ENCODE results near the gene ATP4B. TPM values are rescaled to one million over a fixed set of nuclear protein-coding genes. Genes with fewer than 3 reads are reported as not detected.

The ATP4B gene
- total RNA-seq, 1 donor = not detected

GRCh38 chr13:113607056-113607888, 50.7 kb downstream of the ATP4B start:
- no peak for TF ChIP-seq CTCF (IDR thresholded peaks at IDR 0.05; ENCODE audit: extremely low read depth, low read depth, low read length)
- H3K4me1 ChIP-seq (ENCODE audit: insufficient read depth, low read length) = no peaks in the 10 kb centered on the region
- DNase-seq (ENCODE audit: insufficient read length, low spot score, missing footprints) = no peak
- H3K79me2 ChIP-seq (ENCODE audit: insufficient read depth, low read length) = peaks cover 99% of the 10 kb centered on the region
- H3K27me3 ChIP-seq (ENCODE audit: insufficient read depth, low read length) = no peaks in the 10 kb centered on the region
- no peak overlapping the region for H3K4me3 ChIP-seq (ENCODE audit: insufficient read depth, low read length)
- H2AFZ ChIP-seq (ENCODE audit: low read length) = no peak overlapping the region
- peaks cover 28% of the 10 kb centered on the region for H3K36me3 ChIP-seq (ENCODE audit: insufficient read depth, low read length)
- no peak overlapping the region for H3K27ac ChIP-seq (ENCODE audit: low read depth, low read length)
- no peak overlapping the region for H3K4me2 ChIP-seq (ENCODE audit: insufficient read depth, low read length)
- H4K20me1 ChIP-seq (ENCODE audit: insufficient read depth, low read length) = peaks cover 62% of the 10 kb centered on the region
- H3K9me3 ChIP-seq (ENCODE audit: low read depth, low read length) = no peaks in the 10 kb centered on the region

- Histone ChIP-seq H3K4me3 (ENCODE audit: insufficient read depth, low read length) (no peak overlapping the region), H3K9me3 (ENCODE audit: low read depth, low read length) (no peaks in the 10 kb centered on the region), H3K79me2 (ENCODE audit: insufficient read depth, low read length) (peaks cover 99% of the 10 kb centered on the region), H4K20me1 (ENCODE audit: insufficient read depth, low read length) (peaks cover 66% of the 10 kb centered on the region), H3K4me1 (ENCODE audit: insufficient read depth, low read length) (no peaks in the 10 kb centered on the region), H2AFZ (ENCODE audit: low read length) (no peak overlapping the region), H3K36me3 (ENCODE audit: insufficient read depth, low read length) (peaks cover 15% of the 10 kb centered on the region), H3K4me2 (ENCODE audit: insufficient read depth, low read length) (no peak overlapping the region), H3K27me3 (ENCODE audit: insufficient read depth, low read length) (no peaks in the 10 kb centered on the region), H3K27ac (ENCODE audit: low read depth, low read length) (no peak overlapping the region)
- no peak for DNase-seq (ENCODE audit: insufficient read length, low spot score, missing footprints)
- TF ChIP-seq CTCF (IDR thresholded peaks at IDR 0.05; ENCODE audit: extremely low read depth, low read depth, low read length) = no peak
These were observed 52.0 kb downstream of the ATP4B start for GRCh38 chr13:113605866-113606438.

GRCh38 chr13:113605461-113605860, 52.5 kb downstream of the ATP4B start:
- H3K4me1 ChIP-seq (ENCODE audit: insufficient read depth, low read length) = no peaks in the 10 kb centered on the region
- H3K27me3 ChIP-seq (ENCODE audit: insufficient read depth, low read length) = no peaks in the 10 kb centered on the region
- H3K4me2 ChIP-seq (ENCODE audit: insufficient read depth, low read length) = no peak overlapping the region
- peaks cover 99% of the 10 kb centered on the region for H3K79me2 ChIP-seq (ENCODE audit: insufficient read depth, low read length)
- no peaks in the 10 kb centered on the region for H3K9me3 ChIP-seq (ENCODE audit: low read depth, low read length)
- no peak overlapping the region for H3K27ac ChIP-seq (ENCODE audit: low read depth, low read length)
- no peak overlapping the region for H2AFZ ChIP-seq (ENCODE audit: low read length)
- DNase-seq (ENCODE audit: insufficient read length, low spot score, missing footprints) = peak; percentile 75
- no peak for TF ChIP-seq CTCF (IDR thresholded peaks at IDR 0.05; ENCODE audit: extremely low read depth, low read depth, low read length)
- peaks cover 64% of the 10 kb centered on the region for H4K20me1 ChIP-seq (ENCODE audit: insufficient read depth, low read length)
- H3K4me3 ChIP-seq (ENCODE audit: insufficient read depth, low read length) = no peak overlapping the region
- peaks cover 15% of the 10 kb centered on the region for H3K36me3 ChIP-seq (ENCODE audit: insufficient read depth, low read length)

- no peak for TF ChIP-seq CTCF (IDR thresholded peaks at IDR 0.05; ENCODE audit: extremely low read depth, low read depth, low read length)
- Histone ChIP-seq H3K79me2 (ENCODE audit: insufficient read depth, low read length) (peaks cover 99% of the 10 kb centered on the region), H3K4me3 (ENCODE audit: insufficient read depth, low read length) (no peak overlapping the region), H3K27ac (ENCODE audit: low read depth, low read length) (no peak overlapping the region), H3K9me3 (ENCODE audit: low read depth, low read length) (no peaks in the 10 kb centered on the region), H4K20me1 (ENCODE audit: insufficient read depth, low read length) (peaks cover 61% of the 10 kb centered on the region), H3K4me2 (ENCODE audit: insufficient read depth, low read length) (no peak overlapping the region), H2AFZ (ENCODE audit: low read length) (no peak overlapping the region), H3K4me1 (ENCODE audit: insufficient read depth, low read length) (no peaks in the 10 kb centered on the region), H3K36me3 (ENCODE audit: insufficient read depth, low read length) (peaks cover 23% of the 10 kb centered on the region), H3K27me3 (ENCODE audit: insufficient read depth, low read length) (no peaks in the 10 kb centered on the region)
- peak; percentile 84 for DNase-seq (ENCODE audit: insufficient read length, low spot score, missing footprints)
These were observed 53.8 kb downstream of the ATP4B start for GRCh38 chr13:113604186-113604585.
